Testis (tissue), 3 donors: Measurements from ENCODE around the gene TSKU. TPM values are rescaled to one million over a fixed set of nuclear protein-coding genes. Genes with fewer than 3 reads are reported as not detected.

Experiments
- DNase-seq: peaks from one replicate; pipeline ENCODE4 v3.0.0-alpha.2; 2019
- H3K27ac ChIP-seq, 2 donors: fragments of 200-600 bp; sonication (generic); one replicate each; pipeline ENCODE4 v1.5.1; 2019
- H3K27me3 ChIP-seq: fragments of 200-600 bp; sonication (generic); one replicate; pipeline ENCODE4 v1.5.1; 2019
- H3K36me3 ChIP-seq: fragments of 200-600 bp; sonication (generic); one replicate; pipeline ENCODE4 v1.5.1; 2017; ENCODE audit warnings: low read depth; ENCODE audit errors: missing control alignments
- H3K4me1 ChIP-seq: fragments of 200-600 bp; sonication (generic); one replicate; pipeline ENCODE4 v1.5.1; 2019
- H3K4me3 ChIP-seq, 2 donors: fragments of 200-600 bp; sonication (generic); one replicate each; pipeline ENCODE4 v1.5.1; 2017 to 2019
- H3K9me3 ChIP-seq: fragments of 200-600 bp; sonication (generic); one replicate; pipeline ENCODE4 v1.5.1; 2017
- POLR2A ChIP-seq: fragments of 450-650 bp; IDR thresholded peaks from one replicate; pipeline ENCODE4 v1.6.1; 2017; ENCODE audit warnings: antibody characterized with exemption, mild to moderate bottlenecking, moderate library complexity
- WGBS, 2 donors: methylation state at CpG; one replicate each; pipeline ENCODE4 v1.1.5; 2018; 5-methylcytosine and 5-hydroxymethylcytosine counted together
- intact Hi-C: fragments of 100-400 bp; cut with DNase I; formaldehyde crosslinking; loops from one replicate; pipeline ENCODE4 v1.15.1; 2023; ENCODE audit warnings: low total_unique reads
- polyA plus RNA-seq: library from polyadenylated mRNA; stranded (reverse); fragments of 350-450 nt; fragmentation: Illumina TruSeq; extraction: RNeasy Lipid Tissue Mini Kit (QIAGEN cat#74804); gene quantifications from one replicate; pipeline ENCODE4 v1.2.3, GENCODE V29; 2014; ENCODE audit warnings: low read depth, low replicate concordance; ENCODE audit not compliant: insufficient read depth
- total RNA-seq, 2 donors: library from RNA; depleted of rRNA; stranded (reverse); fragments of >200 nt; gene quantifications; one replicate each; pipeline ENCODE4 v1.2.3, GENCODE V29; 2016
- TF ChIP-seq, protein P1 (sequence below), 3 experiments: fragments of 450-650 bp in 2 of 3; fragments of 200-600 bp in 1 of 3; sonication (generic) in 1 of 3; IDR thresholded peaks; one replicate each; pipeline ENCODE4 v1.5.1; 2016 to 2019; ENCODE audit warnings: antibody characterized with exemption in 3 of 3, mild to moderate bottlenecking in 2 of 3, moderate library complexity in 1 of 3

Gene TSKU
- total and polyA plus RNA-seq, 3 donors from 2014 or later: 17.1 to 30.2 (median 25.9) TPM

DNA sequence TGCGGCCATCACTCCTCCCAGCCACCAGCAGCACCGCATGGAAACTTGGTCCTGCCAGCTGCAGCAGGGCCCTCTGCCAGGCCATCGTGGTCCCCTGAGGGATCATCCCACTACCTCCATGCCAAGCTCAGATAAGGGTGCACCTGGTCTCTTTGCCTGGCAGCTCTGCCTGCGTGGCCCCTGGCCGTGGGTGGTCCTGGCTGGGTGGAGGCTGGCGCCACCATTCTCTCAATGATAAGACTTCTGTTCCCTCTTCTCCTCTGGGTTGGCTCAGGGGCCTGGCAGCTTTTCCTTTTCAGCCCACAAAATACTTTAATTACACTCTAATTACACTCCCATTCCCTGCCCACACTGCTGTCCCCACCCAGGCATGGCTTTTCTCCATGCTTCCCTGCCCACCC lies 26.8 kb upstream of the TSKU start:
- Histone ChIP-seq H3K27me3 (no peaks in the 10 kb centered on the region), H3K4me3 (no peak overlapping the region), H3K4me1 (peaks cover 17% of the 10 kb centered on the region), H3K27ac (no peak overlapping the region), H3K36me3 (no peaks in the 10 kb centered on the region), H3K9me3 (no peaks in the 10 kb centered on the region)
- no peak for DNase-seq
- 60 to 77% methylated on average over 6 of the region's 6 CpGs for WGBS, 2 donors
- TF ChIP-seq POLR2A: no peak
- TF ChIP-seq, protein P1, sequence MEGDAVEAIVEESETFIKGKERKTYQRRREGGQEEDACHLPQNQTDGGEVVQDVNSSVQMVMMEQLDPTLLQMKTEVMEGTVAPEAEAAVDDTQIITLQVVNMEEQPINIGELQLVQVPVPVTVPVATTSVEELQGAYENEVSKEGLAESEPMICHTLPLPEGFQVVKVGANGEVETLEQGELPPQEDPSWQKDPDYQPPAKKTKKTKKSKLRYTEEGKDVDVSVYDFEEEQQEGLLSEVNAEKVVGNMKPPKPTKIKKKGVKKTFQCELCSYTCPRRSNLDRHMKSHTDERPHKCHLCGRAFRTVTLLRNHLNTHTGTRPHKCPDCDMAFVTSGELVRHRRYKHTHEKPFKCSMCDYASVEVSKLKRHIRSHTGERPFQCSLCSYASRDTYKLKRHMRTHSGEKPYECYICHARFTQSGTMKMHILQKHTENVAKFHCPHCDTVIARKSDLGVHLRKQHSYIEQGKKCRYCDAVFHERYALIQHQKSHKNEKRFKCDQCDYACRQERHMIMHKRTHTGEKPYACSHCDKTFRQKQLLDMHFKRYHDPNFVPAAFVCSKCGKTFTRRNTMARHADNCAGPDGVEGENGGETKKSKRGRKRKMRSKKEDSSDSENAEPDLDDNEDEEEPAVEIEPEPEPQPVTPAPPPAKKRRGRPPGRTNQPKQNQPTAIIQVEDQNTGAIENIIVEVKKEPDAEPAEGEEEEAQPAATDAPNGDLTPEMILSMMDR (IDR thresholded peaks at IDR 0.05): no peak
- intact Hi-C loops: no loop called here

DNA sequence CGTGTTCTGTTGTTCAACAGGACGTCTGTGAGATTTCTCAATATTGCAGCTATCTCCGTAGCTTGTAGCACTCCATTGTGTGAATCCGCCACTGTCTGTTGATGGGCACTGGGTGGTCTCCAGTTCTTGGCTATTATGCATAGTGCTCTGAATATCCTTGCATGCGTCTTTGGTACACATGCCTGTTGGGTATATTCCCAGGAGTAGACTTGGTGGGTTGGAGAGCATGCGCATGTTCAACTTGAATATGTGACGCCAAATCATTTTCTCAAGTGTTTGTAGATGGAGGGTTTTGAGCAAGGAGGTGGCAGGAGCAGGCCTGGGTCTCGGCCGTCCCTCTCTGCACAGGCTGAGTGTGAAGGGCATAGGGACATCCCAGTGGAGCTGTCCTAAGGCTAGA lies 24.8 kb upstream of the TSKU start:
- no peak for DNase-seq
- 89 to 97% methylated on average over 7 to 9 of the region's 9 CpGs for WGBS, 2 donors
- TF ChIP-seq POLR2A: no peak
- TF ChIP-seq, protein P1 (IDR thresholded peaks at IDR 0.05): no peak

DNA sequence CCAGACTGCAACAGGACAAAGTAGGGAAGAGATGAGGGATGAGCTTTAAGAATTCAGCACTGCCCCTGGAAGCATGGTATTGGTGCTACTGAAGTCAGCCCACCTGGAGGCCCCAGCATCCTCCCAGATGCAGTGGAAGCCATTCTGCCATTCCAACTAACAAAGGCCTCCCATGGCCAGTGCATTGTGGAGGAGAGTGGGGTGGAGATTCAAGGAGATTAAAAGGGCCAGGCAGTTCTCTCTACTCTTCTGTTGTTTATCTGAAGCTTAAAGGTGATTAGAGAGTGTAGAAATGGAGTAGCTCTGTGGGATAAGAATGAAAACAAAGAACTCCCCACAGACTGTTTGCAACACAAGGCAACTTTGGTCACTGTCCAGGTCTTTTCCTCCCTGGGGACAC lies 24.1 kb upstream of the TSKU start:
- Histone ChIP-seq H3K36me3 (no peaks in the 10 kb centered on the region), H3K9me3 (no peaks in the 10 kb centered on the region), H3K4me1 (peaks cover 5% of the 10 kb centered on the region), H3K27me3 (no peaks in the 10 kb centered on the region), H3K4me3 (no peak overlapping the region), H3K27ac (no peak overlapping the region)
- no peak for DNase-seq
- intact Hi-C loops: no loop called here
- no peak for TF ChIP-seq POLR2A
- TF ChIP-seq, protein P1 (IDR thresholded peaks at IDR 0.05): no peak

More for the DNA sequence above, 24.8 kb upstream of the TSKU start:
- H3K36me3 ChIP-seq: no peaks in the 10 kb centered on the region
- no peak overlapping the region for H3K4me3 ChIP-seq
- no peak overlapping the region for H3K27ac ChIP-seq
- intact Hi-C loops: no loop called here
- H3K27me3 ChIP-seq: no peaks in the 10 kb centered on the region
- no peaks in the 10 kb centered on the region for H3K9me3 ChIP-seq
- H3K4me1 ChIP-seq: peaks cover 6% of the 10 kb centered on the region

DNA sequence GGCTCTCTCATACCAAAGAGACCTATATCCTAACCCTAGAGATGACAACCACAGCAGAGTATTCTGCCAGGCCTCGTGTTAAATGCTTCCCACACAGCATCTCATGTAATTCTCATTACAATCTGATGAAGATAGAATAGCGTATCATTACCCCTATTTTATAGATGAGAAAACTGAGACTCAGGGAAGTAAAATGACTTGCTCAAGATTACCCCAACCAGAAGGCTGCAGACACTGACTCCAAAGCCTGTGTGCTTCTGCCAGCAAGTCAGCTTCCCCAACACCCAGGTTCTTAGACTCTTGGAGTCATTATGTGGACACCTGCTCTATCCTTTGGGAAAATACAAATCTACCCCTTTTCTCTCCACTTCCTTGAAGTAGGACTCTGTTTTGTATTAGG lies 23.6 kb upstream of the TSKU start:
- intact Hi-C loops: no loop called here
- WGBS, 2 donors: 73 to 80% methylated on average over 2 of the region's 2 CpGs
- TF ChIP-seq, protein P1 (IDR thresholded peaks at IDR 0.05): no peak
- TF ChIP-seq POLR2A: no peak
- Histone ChIP-seq H3K4me3 (no peak overlapping the region), H3K9me3 (no peaks in the 10 kb centered on the region), H3K27ac (no peak overlapping the region), H3K36me3 (no peaks in the 10 kb centered on the region), H3K4me1 (peaks cover 8% of the 10 kb centered on the region), H3K27me3 (no peaks in the 10 kb centered on the region)
- DNase-seq: no peak

DNA sequence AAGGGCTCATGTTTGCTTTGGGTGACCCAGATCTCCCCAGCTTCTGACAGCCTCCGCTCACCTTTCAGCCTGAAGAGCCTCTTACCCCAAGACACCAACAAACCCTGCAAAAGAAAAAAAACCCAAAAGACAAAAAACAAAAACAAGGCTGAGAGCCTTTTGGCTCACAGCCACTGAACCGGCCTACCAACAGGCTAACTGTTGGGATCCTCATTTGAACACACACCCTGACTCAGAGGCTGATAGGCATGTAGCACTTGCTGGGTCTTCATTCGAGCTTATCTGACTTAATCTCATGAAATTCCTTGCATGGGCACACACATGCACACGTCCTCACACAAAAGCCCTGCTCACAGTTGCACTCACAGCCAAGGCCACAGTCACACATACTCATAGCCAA lies 22.9 kb upstream of the TSKU start:
- Histone ChIP-seq H3K27ac (no peak overlapping the region), H3K36me3 (no peaks in the 10 kb centered on the region), H3K27me3 (no peaks in the 10 kb centered on the region), H3K4me1 (peaks cover 8% of the 10 kb centered on the region), H3K4me3 (no peak overlapping the region), H3K9me3 (no peaks in the 10 kb centered on the region)
- 68 to 78% methylated on average over 4 of the region's 4 CpGs for WGBS, 2 donors
- no peak for DNase-seq
- intact Hi-C loops: no loop called here
- TF ChIP-seq POLR2A: no peak
- TF ChIP-seq, protein P1 (IDR thresholded peaks at IDR 0.05): no peak
